Nephron (organoid): ENCODE results near the gene IL10RB.
A peak's percentile ranks its signal among the peaks of the same experiment; 100 is the strongest.

Source experiments
- H3K27ac Mint-ChIP-seq, 3 experiments: 2 replicates each; pipeline ENCODE4 v1.8.0; 2020; ENCODE audit warnings: mixed read lengths in 3 of 3, mild to moderate bottlenecking in 2 of 3, moderate library complexity in 1 of 3
- H3K27me3 Mint-ChIP-seq: 2 replicates; pipeline ENCODE4 v1.8.0; 2021; ENCODE audit warnings: low read depth, mild to moderate bottlenecking, moderate library complexity, mixed read lengths
- H3K36me3 Mint-ChIP-seq: 2 replicates; pipeline ENCODE4 v1.8.0; 2020; ENCODE audit warnings: low read depth, mixed read lengths
- H3K4me1 Mint-ChIP-seq: 2 replicates; pipeline ENCODE4 v1.8.0; 2020; ENCODE audit warnings: mixed read lengths
- H3K4me3 Mint-ChIP-seq, 3 experiments: 2 replicates each; pipeline ENCODE4 v1.8.0; 2020; ENCODE audit warnings: mild to moderate bottlenecking in 3 of 3, mixed read lengths in 3 of 3, moderate library complexity in 2 of 3
- H3K9me3 Mint-ChIP-seq: 2 replicates; pipeline ENCODE4 v1.8.0; 2020; ENCODE audit warnings: mixed read lengths
- TF ChIP-seq, protein P1 (sequence below), 3 experiments: fragments of 200-600 bp; sonication (generic); IDR thresholded peaks; one replicate each; pipeline ENCODE4 v1.5.0; 2021; ENCODE audit warnings: antibody characterized with exemption in 3 of 3; ENCODE audit not compliant: unreplicated experiment in 3 of 3

The IL10RB gene

GRCh38 chr21:33296156-33296555 lies 30.0 kb downstream of the IL10RB start:
- H3K9me3 Mint-ChIP-seq = no peaks in the 10 kb centered on the region
- H3K36me3 Mint-ChIP-seq = peaks cover 28% of the 10 kb centered on the region
- TF ChIP-seq, protein P1, sequence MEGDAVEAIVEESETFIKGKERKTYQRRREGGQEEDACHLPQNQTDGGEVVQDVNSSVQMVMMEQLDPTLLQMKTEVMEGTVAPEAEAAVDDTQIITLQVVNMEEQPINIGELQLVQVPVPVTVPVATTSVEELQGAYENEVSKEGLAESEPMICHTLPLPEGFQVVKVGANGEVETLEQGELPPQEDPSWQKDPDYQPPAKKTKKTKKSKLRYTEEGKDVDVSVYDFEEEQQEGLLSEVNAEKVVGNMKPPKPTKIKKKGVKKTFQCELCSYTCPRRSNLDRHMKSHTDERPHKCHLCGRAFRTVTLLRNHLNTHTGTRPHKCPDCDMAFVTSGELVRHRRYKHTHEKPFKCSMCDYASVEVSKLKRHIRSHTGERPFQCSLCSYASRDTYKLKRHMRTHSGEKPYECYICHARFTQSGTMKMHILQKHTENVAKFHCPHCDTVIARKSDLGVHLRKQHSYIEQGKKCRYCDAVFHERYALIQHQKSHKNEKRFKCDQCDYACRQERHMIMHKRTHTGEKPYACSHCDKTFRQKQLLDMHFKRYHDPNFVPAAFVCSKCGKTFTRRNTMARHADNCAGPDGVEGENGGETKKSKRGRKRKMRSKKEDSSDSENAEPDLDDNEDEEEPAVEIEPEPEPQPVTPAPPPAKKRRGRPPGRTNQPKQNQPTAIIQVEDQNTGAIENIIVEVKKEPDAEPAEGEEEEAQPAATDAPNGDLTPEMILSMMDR (IDR thresholded peaks at IDR 0.05; ENCODE audit: unreplicated experiment in 3 of 3) = no peak
- no peaks in the 10 kb centered on the region for H3K27me3 Mint-ChIP-seq
- H3K27ac Mint-ChIP-seq = no peak overlapping the region
- H3K4me3 Mint-ChIP-seq = no peak overlapping the region
- peaks cover 16% of the 10 kb centered on the region for H3K4me1 Mint-ChIP-seq

- Mint-ChIP-seq H3K4me1 (peaks cover 21% of the 10 kb centered on the region), H3K9me3 (no peaks in the 10 kb centered on the region), H3K27ac (peak overlapping the region in 2 of 3 experiments; percentile 24 to 41), H3K4me3 (no peak overlapping the region), H3K27me3 (no peaks in the 10 kb centered on the region), H3K36me3 (peaks cover 16% of the 10 kb centered on the region)
- TF ChIP-seq, protein P1 (IDR thresholded peaks at IDR 0.05; ENCODE audit: unreplicated experiment in 3 of 3) = no peak
Observed at GRCh38 chr21:33299181-33299752, 33.1 kb downstream of the IL10RB start.

GRCh38 chr21:33300701-33301631 lies 34.8 kb downstream of the IL10RB start:
- H3K27ac Mint-ChIP-seq = peak overlapping the region; percentile 91 to 97 (median 96)
- H3K4me3 Mint-ChIP-seq = no peak overlapping the region
- H3K4me1 Mint-ChIP-seq = peaks cover 21% of the 10 kb centered on the region
- peaks cover 10% of the 10 kb centered on the region for H3K36me3 Mint-ChIP-seq
- no peaks in the 10 kb centered on the region for H3K27me3 Mint-ChIP-seq
- no peaks in the 10 kb centered on the region for H3K9me3 Mint-ChIP-seq
- TF ChIP-seq, protein P1 (IDR thresholded peaks at IDR 0.05; ENCODE audit: unreplicated experiment in 3 of 3) = no peak

- Mint-ChIP-seq H3K4me3 (no peak overlapping the region), H3K4me1 (peaks cover 21% of the 10 kb centered on the region)
- TF ChIP-seq, protein P1 (IDR thresholded peaks at IDR 0.05; ENCODE audit: unreplicated experiment in 3 of 3) = no peak
Observed at GRCh38 chr21:33301632-33302002, 35.5 kb downstream of the IL10RB start.

GRCh38 chr21:33302055-33302454 lies 35.9 kb downstream of the IL10RB start:
- Mint-ChIP-seq H3K9me3 (no peaks in the 10 kb centered on the region), H3K4me1 (peaks cover 24% of the 10 kb centered on the region), H3K27ac (peak overlapping the region in 2 of 3 experiments; percentile 40 to 96), H3K36me3 (peaks cover 9% of the 10 kb centered on the region), H3K27me3 (no peaks in the 10 kb centered on the region), H3K4me3 (no peak overlapping the region)
- TF ChIP-seq, protein P1 (IDR thresholded peaks at IDR 0.05; ENCODE audit: unreplicated experiment in 3 of 3) = no peak

More at GRCh38 chr21:33301632-33302002, 35.5 kb downstream of the IL10RB start:
- no peaks in the 10 kb centered on the region for H3K9me3 Mint-ChIP-seq
- H3K36me3 Mint-ChIP-seq = peaks cover 10% of the 10 kb centered on the region
- peak overlapping the region; percentile 91 to 97 (median 96) for H3K27ac Mint-ChIP-seq
- H3K27me3 Mint-ChIP-seq = no peaks in the 10 kb centered on the region
